Panc1 (cell line): ENCODE measurements around the gene PDXK. TPM values are rescaled to one million over a fixed set of nuclear protein-coding genes. Genes with fewer than 3 reads are reported as not detected.
A peak's percentile ranks its signal among the peaks of the same experiment; 100 is the strongest.
"Not testable (repeated sequence)": the region's sequence is repeated elsewhere in the genome, so short reads cannot be mapped to it uniquely, and the experiment has no call there.

Experiments used
- ATAC-seq: fragments of 200-7000 bp; cut with Tn5 transposase; 2 replicates; pipeline ENCODE4 v1.9.1; 2020; ENCODE audit warnings: mild to moderate bottlenecking, moderate library complexity
- BruUV-seq: library from RNA; stranded (reverse); fragments of 400-500 nt; replicated peaks from 2 replicates; lab custom pipeline; 2021; lab: Mats Ljungman, UMichigan
- CTCF ChIA-PET: fragments of 300-600 bp; sonication (Branson Sonifier 250); formaldehyde crosslinking; loops from one replicate; lab custom pipeline; 2022; ENCODE audit warnings: antibody characterized with exemption; lab: Charles Lee
- POLR2A ChIA-PET: fragments of 300-600 bp; sonication (Branson Sonifier 250); formaldehyde crosslinking; loops from one replicate; lab custom pipeline; 2022; ENCODE audit warnings: antibody characterized with exemption; lab: Charles Lee
- DNase-seq: peaks from one replicate; pipeline ENCODE4 v3.0.0-alpha.2; 2010; ENCODE audit warnings: low read depth, low spot score
- H3K27ac ChIP-seq: 2 replicates; pipeline ENCODE4 v1.5.1; 2011; ENCODE audit warnings: mild to moderate bottlenecking, low read length, inconsistent platforms
- H3K27me3 ChIP-seq: fragments of 200-500 bp; sonication (Bioruptor generic); 2 replicates; pipeline ENCODE4 v1.6.0; 2014; ENCODE audit warnings: low read length, inconsistent platforms; ENCODE audit not compliant: control insufficient read depth, insufficient read depth
- H3K36me3 ChIP-seq: fragments of 200-500 bp; sonication (Bioruptor generic); 2 replicates; pipeline ENCODE4 v1.5.1; 2014; ENCODE audit warnings: inconsistent platforms, mild to moderate bottlenecking, low read length, moderate library complexity; ENCODE audit not compliant: control insufficient read depth, insufficient read depth
- H3K4me1 ChIP-seq: 2 replicates; pipeline ENCODE4 v1.5.1; 2011; ENCODE audit warnings: inconsistent platforms, mild to moderate bottlenecking, low read length, moderate library complexity; ENCODE audit not compliant: control insufficient read depth, insufficient read depth
- H3K4me3 ChIP-seq, 2 experiments: 2 replicates each; pipeline ENCODE4 v1.5.1; 2011 to 2012; ENCODE audit warnings: low read depth in 2 of 2, low read length in 2 of 2, mild to moderate bottlenecking in 2 of 2, inconsistent platforms in 1 of 2, moderate library complexity in 1 of 2
- H3K9me3 ChIP-seq: fragments of 200-500 bp; sonication (Bioruptor generic); 2 replicates; pipeline ENCODE4 v1.5.1; 2014; ENCODE audit warnings: low read depth, mild to moderate bottlenecking, inconsistent platforms, low read length, moderate library complexity; ENCODE audit not compliant: control insufficient read depth, insufficient read depth
- POLR2AphosphoS5 ChIP-seq: IDR thresholded peaks from 2 replicates; pipeline ENCODE4 v1.6.1; 2012; ENCODE audit warnings: mild to moderate bottlenecking, low read depth, low read length, moderate library complexity
- SIN3A ChIP-seq: IDR thresholded peaks from 2 replicates; pipeline ENCODE4 v1.6.1; 2012; ENCODE audit warnings: low read depth, mild to moderate bottlenecking, low read length, moderate library complexity, borderline replicate concordance; ENCODE audit not compliant: insufficient read depth
- TCF7L2 ChIP-seq: IDR thresholded peaks from 2 replicates; pipeline ENCODE4 v1.6.1; 2011; ENCODE audit warnings: mild to moderate bottlenecking, low read depth, low read length, inconsistent platforms
- in situ Hi-C: cut with HindIII; loops from 2 replicates; pipeline ENCODE4 v1.10.0; 2016; ENCODE audit warnings: low sequenced_read_pairs, low pct_unique_long_range_greater_than_20kb
- intact Hi-C: fragments of 100-400 bp; cut with micrococcal nuclease; formaldehyde crosslinking; loops from one replicate; pipeline ENCODE4 v1.10.0; 2022; ENCODE audit not compliant: unreplicated experiment
- total RNA-seq: library from RNA; stranded (reverse); gene quantifications from one replicate; pipeline ENCODE4 v1.2.1, GENCODE V29; 2021; ENCODE audit not compliant: unreplicated experiment
- TF ChIP-seq, protein P1 (sequence below): fragments of 450-650 bp; IDR thresholded peaks from 2 replicates; pipeline ENCODE4 v1.5.1; 2017; ENCODE audit warnings: mild to moderate bottlenecking
- TF ChIP-seq, protein P2 (sequence below), 2 experiments: IDR thresholded peaks; 2 replicates each; pipeline ENCODE4 v1.6.1; 2011 to 2012; ENCODE audit warnings: low read depth in 2 of 2, control low read depth in 1 of 2, low read length in 1 of 2, mild to moderate bottlenecking in 1 of 2, moderate library complexity in 1 of 2; ENCODE audit not compliant: insufficient read depth in 1 of 2

PDXK gene
- total RNA-seq, 1 experiment from 2014 or later: 184 TPM

DNA sequence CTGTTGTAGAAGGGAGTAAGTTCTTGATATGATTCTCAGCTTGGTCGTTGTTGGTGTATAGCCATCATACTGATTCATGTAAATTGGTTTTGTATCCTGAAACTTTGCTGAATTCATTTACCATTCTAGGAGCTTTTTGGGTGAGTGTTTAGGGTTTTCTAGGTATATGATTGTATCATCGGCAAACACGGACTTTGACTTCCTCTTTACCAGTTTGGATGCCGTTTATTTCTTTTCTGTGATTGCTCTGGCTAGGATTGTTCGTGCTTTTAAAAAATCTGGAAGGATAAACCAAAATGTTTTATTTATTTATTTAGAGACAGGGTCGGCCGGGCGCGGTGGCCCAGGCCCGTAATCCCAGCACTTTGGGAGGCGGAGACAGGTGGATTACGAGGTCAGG, 39.0 kb upstream of the PDXK start:
- BruUV-seq: TSS peak; percentile 67
- TF ChIP-seq, protein P1, sequence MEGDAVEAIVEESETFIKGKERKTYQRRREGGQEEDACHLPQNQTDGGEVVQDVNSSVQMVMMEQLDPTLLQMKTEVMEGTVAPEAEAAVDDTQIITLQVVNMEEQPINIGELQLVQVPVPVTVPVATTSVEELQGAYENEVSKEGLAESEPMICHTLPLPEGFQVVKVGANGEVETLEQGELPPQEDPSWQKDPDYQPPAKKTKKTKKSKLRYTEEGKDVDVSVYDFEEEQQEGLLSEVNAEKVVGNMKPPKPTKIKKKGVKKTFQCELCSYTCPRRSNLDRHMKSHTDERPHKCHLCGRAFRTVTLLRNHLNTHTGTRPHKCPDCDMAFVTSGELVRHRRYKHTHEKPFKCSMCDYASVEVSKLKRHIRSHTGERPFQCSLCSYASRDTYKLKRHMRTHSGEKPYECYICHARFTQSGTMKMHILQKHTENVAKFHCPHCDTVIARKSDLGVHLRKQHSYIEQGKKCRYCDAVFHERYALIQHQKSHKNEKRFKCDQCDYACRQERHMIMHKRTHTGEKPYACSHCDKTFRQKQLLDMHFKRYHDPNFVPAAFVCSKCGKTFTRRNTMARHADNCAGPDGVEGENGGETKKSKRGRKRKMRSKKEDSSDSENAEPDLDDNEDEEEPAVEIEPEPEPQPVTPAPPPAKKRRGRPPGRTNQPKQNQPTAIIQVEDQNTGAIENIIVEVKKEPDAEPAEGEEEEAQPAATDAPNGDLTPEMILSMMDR: no peak
- TF ChIP-seq POLR2AphosphoS5 (no peak), TCF7L2 (no peak), SIN3A (no peak)
- TF ChIP-seq, protein P2, sequence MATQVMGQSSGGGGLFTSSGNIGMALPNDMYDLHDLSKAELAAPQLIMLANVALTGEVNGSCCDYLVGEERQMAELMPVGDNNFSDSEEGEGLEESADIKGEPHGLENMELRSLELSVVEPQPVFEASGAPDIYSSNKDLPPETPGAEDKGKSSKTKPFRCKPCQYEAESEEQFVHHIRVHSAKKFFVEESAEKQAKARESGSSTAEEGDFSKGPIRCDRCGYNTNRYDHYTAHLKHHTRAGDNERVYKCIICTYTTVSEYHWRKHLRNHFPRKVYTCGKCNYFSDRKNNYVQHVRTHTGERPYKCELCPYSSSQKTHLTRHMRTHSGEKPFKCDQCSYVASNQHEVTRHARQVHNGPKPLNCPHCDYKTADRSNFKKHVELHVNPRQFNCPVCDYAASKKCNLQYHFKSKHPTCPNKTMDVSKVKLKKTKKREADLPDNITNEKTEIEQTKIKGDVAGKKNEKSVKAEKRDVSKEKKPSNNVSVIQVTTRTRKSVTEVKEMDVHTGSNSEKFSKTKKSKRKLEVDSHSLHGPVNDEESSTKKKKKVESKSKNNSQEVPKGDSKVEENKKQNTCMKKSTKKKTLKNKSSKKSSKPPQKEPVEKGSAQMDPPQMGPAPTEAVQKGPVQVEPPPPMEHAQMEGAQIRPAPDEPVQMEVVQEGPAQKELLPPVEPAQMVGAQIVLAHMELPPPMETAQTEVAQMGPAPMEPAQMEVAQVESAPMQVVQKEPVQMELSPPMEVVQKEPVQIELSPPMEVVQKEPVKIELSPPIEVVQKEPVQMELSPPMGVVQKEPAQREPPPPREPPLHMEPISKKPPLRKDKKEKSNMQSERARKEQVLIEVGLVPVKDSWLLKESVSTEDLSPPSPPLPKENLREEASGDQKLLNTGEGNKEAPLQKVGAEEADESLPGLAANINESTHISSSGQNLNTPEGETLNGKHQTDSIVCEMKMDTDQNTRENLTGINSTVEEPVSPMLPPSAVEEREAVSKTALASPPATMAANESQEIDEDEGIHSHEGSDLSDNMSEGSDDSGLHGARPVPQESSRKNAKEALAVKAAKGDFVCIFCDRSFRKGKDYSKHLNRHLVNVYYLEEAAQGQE (IDR thresholded peaks at IDR 0.05; ENCODE audit: insufficient read depth in 1 of 2, low read depth in 2 of 2, low read length in 1 of 2): no peak
- Histone ChIP-seq H3K36me3 (peaks cover 3% of the 10 kb centered on the region), H3K9me3 (no peaks in the 10 kb centered on the region), H3K4me1 (no peaks in the 10 kb centered on the region), H3K27ac (no peak overlapping the region), H3K27me3 (no peaks in the 10 kb centered on the region), H3K4me3 (no peak overlapping the region)
- in situ Hi-C loops: no loop called here
- DNase-seq (no peak), ATAC-seq (no peak)
- POLR2A ChIA-PET: interaction anchor here (0.6 kb wide), 1 partner anchor 55 kb away, joined by 5 read pairs; no protein-coding TSS in a partner anchor
- intact Hi-C loops: no loop called here
- CTCF ChIA-PET: no interaction called here

DNA sequence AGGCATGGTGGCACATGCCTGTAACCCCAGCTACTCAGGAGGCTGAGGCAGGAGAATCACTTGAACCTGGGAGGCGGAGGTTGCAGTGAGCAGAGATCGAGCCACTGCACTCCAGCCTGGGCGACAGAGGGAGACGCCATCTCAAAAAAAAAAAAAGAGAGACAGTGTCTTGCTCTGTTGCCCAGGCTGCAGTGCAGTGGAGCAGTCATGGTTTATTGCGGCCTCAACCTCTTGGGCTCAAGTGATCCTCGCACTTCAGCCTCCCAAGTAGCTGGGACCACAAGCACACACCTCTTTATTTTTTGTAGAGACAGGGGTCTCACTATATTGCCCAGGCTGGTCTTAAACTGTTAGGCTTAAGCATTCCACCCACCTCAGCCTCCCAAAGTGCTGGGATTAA, 38.5 kb upstream of the PDXK start:
- H3K27ac ChIP-seq, ATAC-seq, CTCF ChIA-PET, H3K36me3 ChIP-seq, H3K27me3 ChIP-seq, BruUV-seq, intact Hi-C loops, H3K4me1 ChIP-seq, H3K4me3 ChIP-seq, in situ Hi-C loops, H3K9me3 ChIP-seq, DNase-seq: not testable (repeated sequence)
- POLR2A ChIA-PET: interaction anchor here (0.6 kb wide), 1 partner anchor 54 kb away, joined by 5 read pairs; no protein-coding TSS in a partner anchor

DNA sequence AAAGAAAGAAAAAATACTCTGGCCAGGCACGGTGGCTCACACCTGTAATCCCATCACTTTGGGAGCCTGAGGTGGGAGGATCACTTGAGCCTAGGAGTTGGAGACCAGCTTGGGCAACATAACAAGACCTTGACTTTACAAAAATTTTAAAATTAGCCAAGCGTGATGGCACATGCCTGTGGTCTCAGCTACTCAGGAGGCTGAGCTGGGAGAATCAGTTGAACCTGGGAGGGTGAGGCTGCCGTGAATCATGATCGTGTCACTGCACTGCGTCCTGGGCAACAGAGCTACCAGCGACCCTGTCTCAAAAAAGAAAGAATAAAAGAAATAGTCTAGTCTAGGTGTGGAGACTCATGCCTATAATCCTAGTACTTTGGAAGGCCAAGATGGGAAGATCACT, 37.3 kb upstream of the PDXK start:
- TF ChIP-seq TCF7L2 (no peak), SIN3A (no peak), POLR2AphosphoS5 (no peak)
- TF ChIP-seq, protein P2 (IDR thresholded peaks at IDR 0.05; ENCODE audit: insufficient read depth in 1 of 2, low read depth in 2 of 2, low read length in 1 of 2): no peak
- TF ChIP-seq, protein P1: no peak
- no TSS peak for BruUV-seq
- intact Hi-C loops (no loop called here), in situ Hi-C loops (no loop called here)
- H3K4me3 ChIP-seq: no peak overlapping the region
- no peak for ATAC-seq
- no peaks in the 10 kb centered on the region for H3K27me3 ChIP-seq
- no peaks in the 10 kb centered on the region for H3K4me1 ChIP-seq
- no peak overlapping the region for H3K27ac ChIP-seq
- no peak for DNase-seq
- ChIA-PET POLR2A (no interaction called here), CTCF (no interaction called here)
- H3K36me3 ChIP-seq: peaks cover 6% of the 10 kb centered on the region
- no peaks in the 10 kb centered on the region for H3K9me3 ChIP-seq
